ENCODE data around the gene ZNF503. TPM values are rescaled to one million over a fixed set of nuclear protein-coding genes. Genes with fewer than 3 reads are reported as not detected.

The ZNF503 gene
- total RNA-seq, 1 experiment from 2014 or later = 2.6 TPM

GRCh38 chr10:75407224-75407712 is 5.7 kb upstream of the ZNF503 start:
- Histone ChIP-seq H3K27ac (no peak overlapping the region), H3K27me3 (replicated peaks) (peaks cover 6% of the 10 kb centered on the region), H3K9me3 (replicated peaks) (no peaks in the 10 kb centered on the region), H3K36me3 (no peaks in the 10 kb centered on the region), H3K4me3 (no peak overlapping the region), H3K4me1 (replicated peaks) (peaks cover 16% of the 10 kb centered on the region)
- DNase-seq (ENCODE audit: low read depth in 1 of 2, low spot score in 2 of 2) = no peak

- no peaks in the 10 kb centered on the region; the same call in 1 of the 2 replicates for H3K9me3 ChIP-seq (replicated peaks)
- H3K4me3 ChIP-seq = no peak overlapping the region
- no peak for DNase-seq (ENCODE audit: low read depth in 1 of 2, low spot score in 2 of 2)
- H3K36me3 ChIP-seq = no peaks in the 10 kb centered on the region
- H3K4me1 ChIP-seq (replicated peaks) = peaks cover 17% of the 10 kb centered on the region
- H3K27ac ChIP-seq = no peak overlapping the region
- H3K27me3 ChIP-seq (replicated peaks) = peaks cover 6% of the 10 kb centered on the region
These were observed 5.1 kb upstream of the ZNF503 start for GRCh38 chr10:75406462-75407223.

GRCh38 chr10:75405598-75406461 is 4.3 kb upstream of the ZNF503 start:
- H3K36me3 ChIP-seq = 0 out of 2 replicates have a peak, but pooled peaks cover 3% of the 10 kb centered on the region
- H3K27me3 ChIP-seq (replicated peaks) = peaks cover 6% of the 10 kb centered on the region
- DNase-seq (ENCODE audit: low read depth in 1 of 2, low spot score in 2 of 2) = no peak
- no peak overlapping the region for H3K4me3 ChIP-seq
- no peak overlapping the region for H3K27ac ChIP-seq
- no peaks in the 10 kb centered on the region; the same call in 1 of the 2 replicates for H3K9me3 ChIP-seq (replicated peaks)
- peaks cover 24% of the 10 kb centered on the region for H3K4me1 ChIP-seq (replicated peaks)

- Histone ChIP-seq H3K27ac (no peak overlapping the region), H3K4me1 (replicated peaks) (peaks cover 24% of the 10 kb centered on the region), H3K4me3 (no peak overlapping the region), H3K9me3 (replicated peaks) (no peaks in the 10 kb centered on the region; the same call in 1 of the 2 replicates), H3K36me3 (0 out of 2 replicates have a peak, but pooled peaks cover 3% of the 10 kb centered on the region), H3K27me3 (replicated peaks) (peaks cover 6% of the 10 kb centered on the region)
- DNase-seq (ENCODE audit: low read depth in 1 of 2, low spot score in 2 of 2) = no peak
These were observed 3.4 kb upstream of the ZNF503 start for GRCh38 chr10:75404815-75405597.

- Histone ChIP-seq H3K27ac (no peak overlapping the region), H3K4me3 (no peak overlapping the region; the same call in 1 of the 2 replicates), H3K4me1 (replicated peaks) (peaks cover 31% of the 10 kb centered on the region), H3K9me3 (replicated peaks) (no peaks in the 10 kb centered on the region; the same call in 1 of the 2 replicates), H3K27me3 (replicated peaks) (peaks cover 6% of the 10 kb centered on the region; the same call in 1 of the 2 replicates), H3K36me3 (peaks cover 8% of the 10 kb centered on the region)
- no peak for DNase-seq (ENCODE audit: low read depth in 1 of 2, low spot score in 2 of 2)
These were observed 2.6 kb upstream of the ZNF503 start for GRCh38 chr10:75403939-75404814.

- Histone ChIP-seq H3K27me3 (replicated peaks) (peaks cover 2% of the 10 kb centered on the region; the same call in 1 of the 2 replicates), H3K9me3 (replicated peaks) (no peaks in the 10 kb centered on the region; the same call in 1 of the 2 replicates), H3K36me3 (peaks cover 17% of the 10 kb centered on the region), H3K4me1 (replicated peaks) (peaks cover 27% of the 10 kb centered on the region), H3K27ac (no peak overlapping the region), H3K4me3 (peak overlapping the region; percentile 79)
- DNase-seq (ENCODE audit: low read depth in 1 of 2, low spot score in 2 of 2) = peak in 1 of 2 experiments; percentile 17
These were observed 1.8 kb upstream of the ZNF503 start for GRCh38 chr10:75403144-75403938.

- DNase-seq (ENCODE audit: low read depth in 1 of 2, low spot score in 2 of 2) = no peak
- no peak overlapping the region for H3K27ac ChIP-seq
- H3K4me1 ChIP-seq (replicated peaks) = peaks cover 27% of the 10 kb centered on the region
- no peaks in the 10 kb centered on the region; the same call in 1 of the 2 replicates for H3K9me3 ChIP-seq (replicated peaks)
- peaks cover 20% of the 10 kb centered on the region for H3K36me3 ChIP-seq
- H3K27me3 ChIP-seq (replicated peaks) = no peaks in the 10 kb centered on the region
- H3K4me3 ChIP-seq = peak overlapping the region; percentile 79
These were observed 1.1 kb upstream of the ZNF503 start for GRCh38 chr10:75402486-75403143.

- H3K27ac ChIP-seq = peak overlapping the region; percentile 60
- H3K36me3 ChIP-seq = peaks cover 20% of the 10 kb centered on the region
- H3K4me3 ChIP-seq = peak overlapping the region; percentile 79
- peak in 1 of 2 experiments; percentile 29 for DNase-seq (ENCODE audit: low read depth in 1 of 2, low spot score in 2 of 2)
- peaks cover 27% of the 10 kb centered on the region for H3K4me1 ChIP-seq (replicated peaks)
- no peaks in the 10 kb centered on the region for H3K27me3 ChIP-seq (replicated peaks)
- no peaks in the 10 kb centered on the region; the same call in 1 of the 2 replicates for H3K9me3 ChIP-seq (replicated peaks)
These were observed 594 bp downstream of the ZNF503 start for GRCh38 chr10:75400771-75401568.

- Histone ChIP-seq H3K4me3 (peak overlapping the region; percentile 79), H3K36me3 (peaks cover 20% of the 10 kb centered on the region), H3K9me3 (replicated peaks) (no peaks in the 10 kb centered on the region; the same call in 1 of the 2 replicates), H3K27me3 (replicated peaks) (no peaks in the 10 kb centered on the region), H3K27ac (peak overlapping the region; percentile 60; the same call in 1 of the 2 replicates), H3K4me1 (replicated peaks) (peaks cover 27% of the 10 kb centered on the region)
- DNase-seq (ENCODE audit: low read depth in 1 of 2, low spot score in 2 of 2) = peak in 1 of 2 experiments; percentile 66
These were observed 1.3 kb downstream of the ZNF503 start for GRCh38 chr10:75400163-75400770.

- Histone ChIP-seq H3K4me3 (peak overlapping the region; percentile 79), H3K9me3 (replicated peaks) (no peaks in the 10 kb centered on the region; the same call in 1 of the 2 replicates), H3K36me3 (peaks cover 20% of the 10 kb centered on the region), H3K4me1 (replicated peaks) (peaks cover 27% of the 10 kb centered on the region), H3K27me3 (replicated peaks) (no peaks in the 10 kb centered on the region), H3K27ac (no peak overlapping the region)
- peak; percentile 58 to 80 for DNase-seq (ENCODE audit: low read depth in 1 of 2, low spot score in 2 of 2)
These were observed 2.0 kb downstream of the ZNF503 start for GRCh38 chr10:75399461-75400162.

All from SJSA1 (cell line).